SU-DHL-6 (cell line): Measurements from ENCODE around the gene TP53AIP1.

ENCODE experiments used
- H2AFZ ChIP-seq: fragments of 200-600 bp; sonication (generic); 2 replicates; pipeline ENCODE4 v1.6.1; 2014; ENCODE audit warnings: low read depth, mild to moderate bottlenecking, moderate library complexity, mixed read lengths, antibody characterized with exemption, low read length; ENCODE audit not compliant: severe bottlenecking
- H3F3A ChIP-seq: fragments of 200-600 bp; shearing (Covaris generic); 2 replicates; pipeline ENCODE4 v1.6.0; 2016; ENCODE audit warnings: antibody characterized with exemption, mild to moderate bottlenecking; ENCODE audit not compliant: insufficient read depth
- H3K27ac ChIP-seq: fragments of 200-600 bp; sonication (generic); 2 replicates; pipeline ENCODE4 v1.5.1; 2016; ENCODE audit warnings: low read depth, mild to moderate bottlenecking, low read length, moderate library complexity, mixed read lengths
- H3K27me3 ChIP-seq: fragments of 200-600 bp; sonication (generic), shearing (Covaris generic); 2 replicates; pipeline ENCODE4 v1.6.0; 2014; ENCODE audit warnings: mild to moderate bottlenecking, low read length
- H3K36me3 ChIP-seq: fragments of 200-600 bp; sonication (generic); 2 replicates; pipeline ENCODE4 v1.6.1; 2014; ENCODE audit warnings: mild to moderate bottlenecking, low read length, mixed read lengths
- H3K4me2 ChIP-seq: fragments of 300-600, 200-600 bp; shearing (Covaris generic), sonication (generic); 2 replicates; pipeline ENCODE4 v1.6.0; 2014; ENCODE audit warnings: low read length, low read depth, mild to moderate bottlenecking; ENCODE audit not compliant: poor library complexity, severe bottlenecking
- H3K4me3 ChIP-seq: fragments of 200-600 bp; sonication (generic); 2 replicates; pipeline ENCODE4 v1.5.1; 2014; ENCODE audit warnings: antibody characterized with exemption, low read length, mild to moderate bottlenecking, mixed read lengths; ENCODE audit not compliant: insufficient read depth, poor library complexity, severe bottlenecking
- H3K79me2 ChIP-seq: fragments of 200-600 bp; sonication (generic); 2 replicates; pipeline ENCODE4 v1.6.1; 2014; ENCODE audit warnings: mild to moderate bottlenecking, low read length, moderate library complexity; ENCODE audit not compliant: insufficient read depth
- H3K9ac ChIP-seq: fragments of 200-600 bp; sonication (generic); 2 replicates; pipeline ENCODE4 v1.7.0; 2014; ENCODE audit warnings: mild to moderate bottlenecking, low read length
- H3K9me2 ChIP-seq: fragments of 200-600 bp; sonication (generic); replicated peaks from 2 replicates; pipeline ENCODE4 v1.6.1; 2014; ENCODE audit warnings: low read length; ENCODE audit not compliant: insufficient read depth
- H3K9me3 ChIP-seq: fragments of 200-600 bp; sonication (generic); 2 replicates; pipeline ENCODE4 v1.6.1; 2014; ENCODE audit warnings: low read length, mixed read lengths; ENCODE audit not compliant: insufficient read depth
- H4K20me1 ChIP-seq: fragments of 200-600 bp; sonication (generic); 2 replicates; pipeline ENCODE4 v1.6.1; 2014; ENCODE audit warnings: low read depth, mild to moderate bottlenecking, antibody characterized with exemption, low read length, moderate library complexity, mixed read lengths
- CTCF ChIP-seq: fragments of 200-600 bp; sonication (generic); IDR thresholded peaks from one replicate; pipeline ENCODE4 v1.5.1; 2017; ENCODE audit warnings: antibody characterized with exemption, mild to moderate bottlenecking, low read length, moderate library complexity; ENCODE audit not compliant: insufficient read depth, poor library complexity, severe bottlenecking
- EZH2phosphoT487 ChIP-seq: fragments of 200-600 bp; sonication (generic), shearing (Covaris generic); conservative IDR thresholded peaks from 2 replicates; pipeline ENCODE4 v1.6.1; 2018; ENCODE audit warnings: mild to moderate bottlenecking, antibody characterized with exemption, low read length, moderate library complexity, mixed read lengths

Gene TP53AIP1

DNA sequence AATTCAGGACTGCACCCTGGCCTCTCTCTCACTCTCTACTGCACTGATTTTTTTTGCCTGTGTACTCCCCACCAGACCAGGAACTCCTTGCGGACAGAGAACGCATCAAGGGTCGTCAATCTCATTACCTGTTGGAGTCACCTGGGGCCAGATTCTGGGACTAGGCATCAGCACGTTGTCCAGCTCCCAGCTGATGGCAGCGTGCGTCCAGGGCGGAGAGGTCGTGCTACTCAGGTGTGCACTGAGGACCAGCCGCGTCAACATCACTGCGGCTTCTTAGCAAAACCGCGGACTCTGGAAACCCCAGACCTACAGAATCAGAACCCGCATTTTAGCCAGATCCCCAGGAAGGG lies 38.4 kb downstream of the TP53AIP1 start:
- Histone ChIP-seq H3K4me3 (no peak overlapping the region), H3K27me3 (no peaks in the 10 kb centered on the region)

GRCh38 chr11:128903248-128904061 lies 39.2 kb downstream of the TP53AIP1 start:
- TF ChIP-seq EZH2phosphoT487 = no peak
- TF ChIP-seq CTCF = no peak
- H3K9me2 ChIP-seq = no peaks in the 10 kb centered on the region
- no peak overlapping the region for H3K4me2 ChIP-seq
- H3K27me3 ChIP-seq = no peaks in the 10 kb centered on the region
- no peaks in the 10 kb centered on the region for H3K79me2 ChIP-seq
- H3K4me3 ChIP-seq = no peak overlapping the region
- H3F3A ChIP-seq = no peaks in the 10 kb centered on the region
- H3K9ac ChIP-seq = no peak overlapping the region
- no peaks in the 10 kb centered on the region for H3K9me3 ChIP-seq
- no peaks in the 10 kb centered on the region for H3K36me3 ChIP-seq
- H4K20me1 ChIP-seq = no peaks in the 10 kb centered on the region
- no peak overlapping the region for H3K27ac ChIP-seq
- H2AFZ ChIP-seq = no peak overlapping the region

More for the DNA sequence above, 38.4 kb downstream of the TP53AIP1 start:
- H3K9ac ChIP-seq = no peak overlapping the region
- TF ChIP-seq EZH2phosphoT487 (no peak), CTCF (no peak)
- H3K36me3 ChIP-seq = no peaks in the 10 kb centered on the region
- no peak overlapping the region for H3K4me2 ChIP-seq
- no peaks in the 10 kb centered on the region for H3K9me3 ChIP-seq
- H3K9me2 ChIP-seq = no peaks in the 10 kb centered on the region
- no peaks in the 10 kb centered on the region for H3K79me2 ChIP-seq
- H2AFZ ChIP-seq = no peak overlapping the region
- no peak overlapping the region for H3K27ac ChIP-seq
- H3F3A ChIP-seq = no peaks in the 10 kb centered on the region
- H4K20me1 ChIP-seq = no peaks in the 10 kb centered on the region

DNA sequence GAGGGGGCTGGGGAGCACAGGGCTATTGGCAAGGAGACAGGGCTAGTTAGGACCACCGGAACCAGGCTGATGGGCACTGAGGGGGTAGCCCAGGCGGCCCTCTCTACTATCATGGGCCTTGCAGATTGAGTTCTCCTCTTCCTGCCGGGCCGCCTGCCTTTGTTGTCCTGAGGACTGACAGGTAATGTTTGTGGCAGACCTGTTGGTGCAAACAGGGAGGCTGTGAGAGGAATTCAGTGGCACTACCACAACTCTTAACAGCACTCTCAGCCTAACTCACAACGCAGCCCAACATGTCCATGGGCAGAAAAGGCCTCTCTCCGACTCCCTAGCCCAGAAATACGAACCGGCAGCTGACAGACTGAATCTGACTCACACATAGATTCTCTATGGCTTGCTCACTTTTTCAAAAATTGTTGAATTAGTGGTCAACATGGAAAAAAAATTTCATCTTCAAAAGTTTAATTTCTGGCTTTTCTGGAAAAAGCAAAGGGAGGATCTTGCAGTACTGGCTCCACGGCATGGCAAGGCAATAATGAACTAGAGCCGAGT lies 40.1 kb downstream of the TP53AIP1 start:
- H3K9me3 ChIP-seq = no peaks in the 10 kb centered on the region
- H3K27me3 ChIP-seq = no peaks in the 10 kb centered on the region
- H3K79me2 ChIP-seq = no peaks in the 10 kb centered on the region
- no peak overlapping the region for H3K4me3 ChIP-seq
- TF ChIP-seq EZH2phosphoT487 (no peak), CTCF (no peak)
- no peaks in the 10 kb centered on the region for H4K20me1 ChIP-seq
- no peaks in the 10 kb centered on the region for H3K9me2 ChIP-seq
- H3K9ac ChIP-seq = no peak overlapping the region
- no peaks in the 10 kb centered on the region for H3F3A ChIP-seq
- no peak overlapping the region for H3K27ac ChIP-seq
- H2AFZ ChIP-seq = no peak overlapping the region
- H3K4me2 ChIP-seq = no peak overlapping the region
- no peaks in the 10 kb centered on the region for H3K36me3 ChIP-seq
